GM18868 (cell line): ENCODE data around the gene EHBP1L1.
A peak's percentile ranks its signal among the peaks of the same experiment; 100 is the strongest.

Source experiments
- ATAC-seq: cut with Tn5 transposase; IDR thresholded peaks from one replicate; pipeline ENCODE4 v1.9.1; 2021; ENCODE audit warnings: mild to moderate bottlenecking, moderate library complexity; ENCODE audit not compliant: unreplicated experiment

The EHBP1L1 gene

GRCh38 chr11:65546217-65546958 is 29.5 kb upstream of the EHBP1L1 start:
- ATAC-seq = peak; percentile 75

DNA sequence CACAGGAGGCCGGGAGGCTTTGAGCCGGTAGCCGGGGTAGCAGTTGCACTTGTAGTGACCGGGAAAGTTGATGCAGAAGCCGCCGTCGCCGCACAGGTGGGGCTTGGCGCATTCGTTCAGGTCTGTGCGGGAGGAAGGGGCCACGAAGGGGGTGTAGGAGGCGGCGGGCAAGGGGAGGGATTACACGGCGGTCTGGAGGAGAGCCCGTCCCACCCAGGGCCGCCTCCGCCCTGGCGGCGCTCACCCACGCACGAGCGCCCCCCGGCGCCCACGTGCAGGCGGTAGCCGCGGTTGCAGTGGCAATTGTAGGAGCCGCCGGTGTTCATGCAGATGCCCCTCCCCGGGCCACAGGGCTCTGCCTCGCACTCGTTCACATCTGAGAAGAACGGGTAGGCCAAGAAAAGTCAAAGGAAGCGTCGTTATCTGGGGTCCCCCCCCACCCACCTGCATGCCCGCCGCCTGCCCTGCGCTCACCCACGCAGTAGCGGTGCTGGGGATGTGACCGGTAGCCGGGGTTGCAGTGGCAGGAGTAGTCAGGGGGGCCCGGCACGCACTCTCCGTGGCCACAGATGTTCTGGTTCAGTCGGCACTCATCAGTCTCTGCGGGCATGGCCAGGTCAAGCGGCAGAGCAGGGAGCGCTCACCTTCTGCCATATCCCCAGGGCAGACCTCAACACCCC is 28.3 kb upstream of the EHBP1L1 start:
- no peak for ATAC-seq

GRCh38 chr11:65548395-65548794 is 27.5 kb upstream of the EHBP1L1 start:
- no peak for ATAC-seq

- no peak for ATAC-seq
Observed at GRCh38 chr11:65549096-65549495, 26.8 kb upstream of the EHBP1L1 start.

DNA sequence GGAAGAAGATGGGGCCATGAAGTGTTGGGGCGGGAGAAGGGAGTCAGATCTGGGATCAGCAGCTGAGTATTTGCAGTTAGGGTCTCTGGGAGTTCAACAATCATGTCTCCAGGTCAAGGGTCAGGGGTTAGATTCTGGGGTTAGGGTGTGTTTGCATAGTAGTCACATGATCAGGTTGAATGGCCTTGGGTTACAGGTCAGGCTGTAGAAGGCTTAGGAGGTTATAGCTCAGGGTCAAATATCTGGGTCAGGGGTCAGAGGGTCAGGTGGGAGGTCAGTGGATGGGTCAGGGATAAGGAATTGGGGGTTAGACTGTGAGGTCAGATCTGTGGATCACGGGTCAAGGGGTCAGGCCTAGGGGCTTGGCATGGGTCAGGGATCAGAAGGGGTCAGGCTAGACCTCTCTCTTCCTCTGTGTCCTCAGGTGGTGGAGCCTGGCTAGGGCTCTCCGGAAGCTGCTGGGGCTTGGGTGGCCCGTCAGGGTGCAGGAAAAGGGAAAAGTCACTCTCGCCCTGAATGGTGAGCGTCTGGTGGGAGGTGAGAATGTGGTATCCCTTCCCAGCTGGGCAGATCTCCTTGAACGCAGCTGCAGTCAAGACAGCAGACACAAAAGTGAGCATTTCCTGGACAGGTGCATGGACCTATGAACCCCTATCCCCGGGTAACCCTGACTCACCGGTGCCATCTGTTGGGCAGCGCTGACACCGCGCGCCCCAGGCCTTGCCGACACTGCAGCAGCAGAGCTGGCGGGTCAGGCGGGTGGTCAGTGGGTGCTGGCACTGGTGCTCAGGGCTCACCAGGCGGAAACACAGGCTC is 24.1 kb upstream of the EHBP1L1 start:
- no peak for ATAC-seq

GRCh38 chr11:65552388-65552951 is 23.4 kb upstream of the EHBP1L1 start:
- ATAC-seq = no peak

GRCh38 chr11:65553301-65554001 is 22.4 kb upstream of the EHBP1L1 start:
- ATAC-seq = no peak

- ATAC-seq = no peak
Observed at GRCh38 chr11:65554057-65554818, 21.6 kb upstream of the EHBP1L1 start.

DNA sequence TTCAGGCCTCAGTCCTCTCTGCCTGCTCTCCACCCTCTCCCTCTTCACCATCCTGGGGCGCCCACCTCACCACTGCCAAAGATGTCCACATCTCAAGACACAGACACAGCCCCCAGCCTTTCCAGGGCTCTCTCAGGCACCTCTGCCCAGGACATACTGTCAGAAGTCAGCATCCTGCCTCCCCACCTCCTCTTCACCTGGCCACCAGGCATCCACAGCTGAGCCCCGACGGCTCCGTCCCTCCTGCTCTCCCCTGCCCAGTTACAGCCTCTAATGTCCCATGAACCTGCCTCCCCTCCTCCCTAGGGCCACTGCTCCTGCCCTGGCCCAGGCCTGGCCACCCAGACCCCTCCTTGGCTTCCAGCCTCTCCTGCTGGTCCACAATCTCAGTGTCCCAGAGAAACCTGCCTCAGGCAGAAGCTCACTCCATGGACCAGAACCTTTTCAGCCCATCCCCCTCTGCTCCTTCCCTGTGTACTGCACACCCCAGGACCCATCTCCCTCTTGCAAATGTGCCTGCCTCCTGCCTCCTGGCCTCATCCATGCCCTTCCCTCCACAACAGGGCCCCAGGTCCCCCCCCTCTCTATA is 20.9 kb upstream of the EHBP1L1 start:
- no peak for ATAC-seq

DNA sequence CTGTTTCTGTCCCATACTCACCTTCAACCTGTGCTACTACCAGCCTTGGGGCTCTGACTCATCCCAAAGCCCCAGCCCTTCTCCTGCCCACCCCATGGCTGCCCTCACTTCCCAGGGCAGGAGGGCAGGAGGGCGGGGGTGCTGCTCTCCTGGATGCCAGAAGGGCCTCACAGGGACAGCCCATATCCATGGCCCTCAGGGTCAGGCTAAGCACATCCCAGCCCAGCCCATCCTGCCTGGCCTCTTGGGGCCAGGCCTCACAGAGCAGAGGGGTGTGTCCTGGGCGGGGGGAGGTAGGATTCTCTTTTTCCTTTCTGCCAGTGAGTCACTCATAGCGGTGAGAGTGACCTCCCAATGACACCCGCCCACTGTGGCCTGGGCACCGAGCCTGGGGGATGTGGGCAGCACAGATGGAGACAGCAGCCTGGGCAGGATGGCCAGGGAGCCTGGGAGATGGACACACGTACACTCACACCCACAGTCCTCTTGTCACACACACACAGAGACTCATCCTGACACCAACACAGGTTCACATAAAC is 20.1 kb upstream of the EHBP1L1 start:
- no peak for ATAC-seq

DNA sequence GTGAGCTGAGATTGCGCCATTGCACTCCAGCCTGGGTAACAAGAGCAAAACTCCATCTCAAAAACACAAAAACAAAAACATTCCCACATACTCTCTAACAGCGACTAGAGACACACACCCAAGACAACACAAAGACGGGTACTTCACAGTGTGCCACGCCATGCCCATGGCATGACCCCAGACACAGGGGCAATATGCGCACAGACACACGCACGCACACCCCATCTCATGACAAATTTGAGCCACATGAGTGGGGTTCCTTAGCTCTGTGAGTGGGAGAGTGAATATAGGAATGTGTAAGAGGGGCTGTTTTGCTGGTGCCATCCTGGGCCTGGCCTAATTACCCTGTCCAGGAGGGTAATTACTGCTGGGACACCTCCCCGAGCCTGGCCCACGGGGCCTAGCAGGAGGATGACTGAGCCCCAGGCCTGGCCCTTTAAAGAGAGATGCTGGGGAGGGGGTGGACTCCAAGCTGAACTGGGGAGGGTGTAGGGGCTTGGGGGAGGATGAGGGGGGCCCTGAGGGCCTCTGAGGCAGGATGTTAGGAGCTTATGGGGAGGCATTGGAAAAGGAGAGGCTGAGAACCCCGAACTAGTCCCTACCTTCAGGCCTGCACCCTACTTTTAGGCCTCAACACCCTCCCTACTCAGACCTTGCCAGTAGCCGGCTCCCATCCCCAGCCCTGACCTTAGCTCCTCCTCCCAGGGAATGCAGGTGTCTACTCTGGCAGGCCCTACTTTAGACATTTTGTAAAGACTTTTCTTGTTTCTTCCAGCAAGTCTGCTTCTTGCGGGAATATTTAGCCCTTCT is 19.2 kb upstream of the EHBP1L1 start:
- no peak for ATAC-seq

GRCh38 chr11:65557280-65558001 is 18.4 kb upstream of the EHBP1L1 start:
- no peak for ATAC-seq

GRCh38 chr11:65558002-65558929 is 17.6 kb upstream of the EHBP1L1 start, which contains the start of gene LTBP3:
TSS of gene LTBP3 (minus strand) at chr11:65558359. CDS start at chr11:65557959, 400 bp downstream.
- no peak for ATAC-seq

DNA sequence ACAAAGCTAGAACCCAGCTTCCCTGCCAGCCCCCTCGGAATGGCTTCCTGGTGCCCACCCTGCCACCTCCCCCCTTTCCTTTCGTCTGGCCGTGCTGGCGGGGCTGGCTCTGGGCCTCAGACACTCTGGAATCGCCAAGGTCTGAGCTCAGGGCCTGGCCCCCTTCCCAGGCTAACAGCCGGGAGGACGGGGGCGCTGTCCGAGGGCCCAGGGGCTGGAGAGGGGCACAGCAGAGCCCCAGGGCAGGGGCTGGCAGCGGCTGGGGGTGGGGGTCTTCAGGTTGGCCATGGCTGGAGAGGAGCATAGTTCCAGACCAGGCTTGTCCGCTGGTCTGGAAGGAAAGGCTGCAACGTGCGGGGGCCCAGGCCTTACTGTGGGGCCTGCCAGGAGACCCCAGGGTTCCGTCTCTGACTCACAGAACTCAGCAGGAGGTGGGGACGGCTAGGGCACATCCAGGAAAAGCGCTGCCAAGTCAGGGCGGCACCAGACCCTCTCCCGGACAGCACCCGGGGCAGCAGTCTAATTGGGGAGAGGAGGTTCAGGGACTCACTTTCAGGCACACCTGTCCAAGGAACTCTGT is 16.8 kb upstream of the EHBP1L1 start:
- no peak for ATAC-seq

DNA sequence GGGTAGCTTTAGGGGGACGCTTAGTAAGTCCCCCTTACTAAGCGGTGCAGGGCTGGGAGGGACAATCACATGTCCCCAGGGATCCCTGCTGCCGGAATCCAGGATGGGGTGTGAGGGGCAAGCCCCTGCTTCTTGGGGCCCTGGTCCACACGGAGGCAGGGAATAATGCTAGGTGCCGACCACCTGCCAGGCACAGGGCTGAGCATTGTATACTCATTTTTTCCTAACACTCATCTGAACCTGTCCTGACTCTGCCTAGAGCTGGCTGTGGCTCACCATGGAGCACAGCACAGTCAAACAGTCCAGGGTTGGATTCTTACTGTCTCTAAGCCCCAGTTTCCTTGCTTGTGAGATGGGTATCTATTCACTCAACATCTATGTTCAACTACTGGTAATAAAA is 16.3 kb upstream of the EHBP1L1 start:
- no peak for ATAC-seq

DNA sequence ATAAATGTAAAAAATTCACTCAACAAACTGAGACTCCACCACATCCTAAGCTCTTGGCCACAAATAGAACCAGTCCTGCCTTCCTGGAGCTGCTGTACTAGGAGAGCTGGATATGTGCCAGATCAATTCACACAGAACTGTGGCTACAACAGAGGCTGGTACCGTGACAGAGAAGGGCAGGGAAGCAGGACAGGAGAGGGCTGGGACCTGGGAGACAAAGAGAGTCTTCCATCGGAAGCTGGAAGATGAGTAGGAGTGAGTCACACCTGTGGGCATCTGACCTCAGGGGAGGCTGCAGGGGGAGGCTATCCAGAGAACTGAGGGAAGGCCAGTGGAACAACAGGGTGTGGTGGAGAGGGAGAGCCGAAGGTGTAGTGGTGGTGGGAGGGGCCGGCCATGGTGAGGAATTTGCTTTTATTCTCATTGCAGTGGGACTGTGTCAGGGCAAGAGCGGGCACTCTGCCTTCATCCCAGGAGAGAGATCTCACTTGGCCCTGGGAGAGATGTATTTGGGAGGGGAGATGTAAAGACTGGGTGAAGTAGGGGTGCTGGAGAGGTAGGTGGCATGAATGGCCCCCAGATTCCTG is 15.8 kb upstream of the EHBP1L1 start:
- ATAC-seq = no peak
